ENCODE data around the gene BEND5. TPM values are rescaled to one million over a fixed set of nuclear protein-coding genes. Genes with fewer than 3 reads are reported as not detected.

BEND5 gene
- total RNA-seq, 2 experiments from 2014 or later = 6.3 to 6.7 TPM

GRCh38 chr1:48687282-48688045 is 89.2 kb downstream of the BEND5 start:
- Mint-ChIP-seq H3K4me3 (no peak overlapping the region), H3K27me3 (ENCODE audit: low read depth) (no peaks in the 10 kb centered on the region), H3K27ac (no peak overlapping the region), H3K9me3 (ENCODE audit: insufficient read depth) (no peaks in the 10 kb centered on the region), H3K4me1 (ENCODE audit: low read depth) (no peaks in the 10 kb centered on the region), H3K36me3 (ENCODE audit: low read depth) (no peaks in the 10 kb centered on the region)
- ATAC-seq = no peak
- no peak for DNase-seq
- ChIA-PET POLR2A (no interaction called here), CTCF (interaction anchor here (1.5 to 1.7 kb wide), 3 partner anchors 8 to 130 kb away, joined by 3 to 9 read pairs (median 4); no protein-coding TSS in a partner anchor)

DNA sequence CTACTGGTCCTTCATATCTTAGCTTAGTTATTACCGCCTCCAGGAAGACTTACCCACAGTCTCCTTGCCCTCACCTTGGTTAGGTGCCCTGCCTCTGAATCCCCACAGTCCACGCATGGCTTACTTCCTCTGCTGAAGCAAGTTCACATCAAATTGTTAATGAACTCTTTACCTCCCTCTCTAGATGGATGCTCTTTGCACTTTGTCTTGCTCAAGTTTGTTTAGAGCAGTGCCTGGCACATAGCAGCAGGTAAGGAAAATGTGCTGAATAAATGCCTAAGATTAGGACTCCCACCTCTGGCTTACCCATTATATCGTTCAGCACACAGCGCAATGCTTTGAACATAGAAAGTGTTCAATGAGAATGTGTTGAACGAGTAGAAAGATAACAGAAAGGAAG is 90.5 kb downstream of the BEND5 start:
- ChIA-PET CTCF (interaction anchor here (1.3 kb wide), 1 partner anchor 9 kb away, joined by 4 read pairs; no protein-coding TSS in a partner anchor), POLR2A (no interaction called here)
- H3K9me3 Mint-ChIP-seq (ENCODE audit: insufficient read depth) = no peaks in the 10 kb centered on the region
- no peaks in the 10 kb centered on the region for H3K36me3 Mint-ChIP-seq (ENCODE audit: low read depth)
- no peak for ATAC-seq
- H3K27ac Mint-ChIP-seq = no peak overlapping the region
- no peak overlapping the region for H3K4me3 Mint-ChIP-seq
- no peaks in the 10 kb centered on the region for H3K4me1 Mint-ChIP-seq (ENCODE audit: low read depth)
- H3K27me3 Mint-ChIP-seq (ENCODE audit: low read depth) = no peaks in the 10 kb centered on the region
- DNase-seq = no peak

DNA sequence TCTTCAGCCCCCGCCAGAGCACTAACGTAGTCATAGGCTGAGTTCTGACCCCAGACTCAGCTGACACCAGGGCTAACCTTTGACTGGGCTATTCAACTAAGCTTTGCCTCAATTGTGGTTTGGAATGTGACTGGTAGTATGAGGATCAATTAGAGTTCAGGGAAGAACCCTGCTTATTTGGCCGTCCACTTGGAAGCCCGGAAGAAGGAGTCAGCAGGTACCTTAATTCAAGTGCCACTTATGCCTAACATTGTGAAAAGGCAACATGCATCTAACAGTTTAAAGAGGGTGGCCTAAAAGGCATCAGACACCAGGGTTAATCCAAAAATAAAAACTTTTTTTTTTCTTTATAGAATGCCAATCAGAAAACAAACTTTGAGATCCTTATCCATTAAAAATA is 92.3 kb downstream of the BEND5 start:
- Mint-ChIP-seq H3K4me3 (no peak overlapping the region), H3K27ac (no peak overlapping the region), H3K9me3 (ENCODE audit: insufficient read depth) (no peaks in the 10 kb centered on the region), H3K27me3 (ENCODE audit: low read depth) (no peaks in the 10 kb centered on the region), H3K36me3 (ENCODE audit: low read depth) (no peaks in the 10 kb centered on the region), H3K4me1 (ENCODE audit: low read depth) (no peaks in the 10 kb centered on the region)
- ATAC-seq (no peak), DNase-seq (no peak)
- POLR2A ChIA-PET = no interaction called here
- CTCF ChIA-PET = interaction anchor here (0.8 kb wide), 1 partner anchor 12 kb away, joined by 3 read pairs; no protein-coding TSS in a partner anchor

DNA sequence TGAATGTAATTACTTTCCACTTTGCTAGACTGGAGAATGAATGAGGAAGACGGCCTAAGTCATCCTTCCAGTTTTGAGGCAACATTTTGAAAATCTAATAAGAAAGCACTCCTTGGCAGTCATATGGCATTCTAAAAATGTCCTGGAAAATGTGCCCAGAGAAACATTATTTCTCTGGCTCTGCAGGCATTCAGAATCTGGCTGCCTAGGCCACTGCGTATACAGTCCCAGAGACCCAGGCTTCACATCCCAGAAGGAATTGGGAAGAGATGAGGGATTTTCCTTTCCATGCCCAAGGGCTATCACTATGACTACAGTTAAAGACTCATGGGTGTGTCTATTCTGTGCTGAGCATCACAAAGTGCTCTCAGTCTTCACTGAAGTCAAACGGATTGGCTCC is 92.9 kb downstream of the BEND5 start:
- H3K27ac Mint-ChIP-seq = no peak overlapping the region
- no peaks in the 10 kb centered on the region for H3K27me3 Mint-ChIP-seq (ENCODE audit: low read depth)
- no peak overlapping the region for H3K4me3 Mint-ChIP-seq
- no peak for ATAC-seq
- no peaks in the 10 kb centered on the region for H3K9me3 Mint-ChIP-seq (ENCODE audit: insufficient read depth)
- DNase-seq = no peak
- H3K4me1 Mint-ChIP-seq (ENCODE audit: low read depth) = no peaks in the 10 kb centered on the region
- POLR2A ChIA-PET = no interaction called here
- CTCF ChIA-PET = interaction anchor here (0.8 kb wide), 1 partner anchor 13 kb away, joined by 3 read pairs; no protein-coding TSS in a partner anchor
- no peaks in the 10 kb centered on the region for H3K36me3 Mint-ChIP-seq (ENCODE audit: low read depth)

DNA sequence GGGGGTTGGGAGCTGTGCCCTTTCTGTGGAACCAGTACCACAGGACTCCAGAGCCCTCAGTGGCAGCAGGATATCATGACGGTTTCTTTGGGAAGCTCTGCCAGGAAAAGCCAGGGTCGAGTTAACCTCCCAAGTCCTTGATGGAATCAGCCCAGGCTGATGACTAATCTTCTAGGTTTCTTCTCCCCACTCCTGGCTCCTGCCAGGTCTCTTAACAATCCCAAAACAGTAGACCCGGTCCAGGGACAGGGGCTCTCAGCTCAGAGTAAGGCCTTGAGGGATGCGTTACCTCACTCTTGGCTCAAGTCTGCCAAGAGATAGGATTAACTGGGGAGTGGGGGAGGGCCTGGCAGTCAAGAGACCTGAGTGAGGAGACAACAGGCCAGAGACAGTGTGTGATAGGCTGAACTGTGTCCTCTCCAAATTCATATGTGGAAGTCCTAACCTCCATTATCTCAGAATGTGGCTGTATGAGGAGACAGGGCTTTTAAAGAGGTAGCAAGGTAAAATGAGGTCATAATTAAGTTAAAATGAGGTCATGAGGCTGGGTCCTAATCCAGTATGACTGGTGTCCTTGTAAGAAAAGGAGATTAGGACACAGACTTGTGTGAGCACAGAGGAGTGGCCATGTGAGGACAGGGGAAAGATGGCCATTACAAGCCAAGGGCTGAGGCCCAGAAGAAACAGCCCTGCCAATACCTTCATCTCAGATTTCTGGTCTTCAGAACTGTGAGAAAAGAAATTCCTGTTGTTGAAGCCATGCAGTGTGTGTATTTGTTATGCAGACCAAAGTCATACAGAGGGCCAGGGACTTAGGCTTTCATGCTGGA is 95.0 kb downstream of the BEND5 start:
- DNase-seq (no peak), ATAC-seq (no peak)
- no peak overlapping the region for H3K4me3 Mint-ChIP-seq
- H3K27me3 Mint-ChIP-seq (ENCODE audit: low read depth) = no peaks in the 10 kb centered on the region
- ChIA-PET POLR2A (no interaction called here), CTCF (no interaction called here)
- H3K4me1 Mint-ChIP-seq (ENCODE audit: low read depth) = no peaks in the 10 kb centered on the region
- no peaks in the 10 kb centered on the region for H3K9me3 Mint-ChIP-seq (ENCODE audit: insufficient read depth)
- no peak overlapping the region for H3K27ac Mint-ChIP-seq
- no peaks in the 10 kb centered on the region for H3K36me3 Mint-ChIP-seq (ENCODE audit: low read depth)

- Mint-ChIP-seq H3K27ac (no peak overlapping the region), H3K9me3 (ENCODE audit: insufficient read depth) (no peaks in the 10 kb centered on the region), H3K4me1 (ENCODE audit: low read depth) (no peaks in the 10 kb centered on the region), H3K4me3 (no peak overlapping the region), H3K36me3 (ENCODE audit: low read depth) (no peaks in the 10 kb centered on the region), H3K27me3 (ENCODE audit: low read depth) (peaks cover under 1% of the 10 kb centered on the region)
- ChIA-PET CTCF (interaction anchor here (1.3 to 1.6 kb wide), 2 partner anchors 8 to 16 kb away, joined by 3 to 5 read pairs; no protein-coding TSS in a partner anchor), POLR2A (no interaction called here)
- DNase-seq (no peak), ATAC-seq (no peak)
These were observed 96.2 kb downstream of the BEND5 start for GRCh38 chr1:48680411-48681035.

GRCh38 chr1:48679859-48680258 is 96.8 kb downstream of the BEND5 start:
- ChIA-PET CTCF (interaction anchor here (1.3 to 3.4 kb wide), 3 partner anchors 9 to 138 kb away, joined by 3 to 53 read pairs (median 5); no protein-coding TSS in a partner anchor), POLR2A (no interaction called here)
- H3K27me3 Mint-ChIP-seq (ENCODE audit: low read depth) = peaks cover 6% of the 10 kb centered on the region

GRCh38 chr1:48678710-48679505 is 97.8 kb downstream of the BEND5 start:
- ChIA-PET POLR2A (no interaction called here), CTCF (interaction anchor here (1.2 to 3.4 kb wide), 6 partner anchors 9 to 139 kb away, joined by 3 to 53 read pairs (median 6); no protein-coding TSS in a partner anchor)
- H3K27ac Mint-ChIP-seq = no peak overlapping the region
- H3K9me3 Mint-ChIP-seq (ENCODE audit: insufficient read depth) = no peaks in the 10 kb centered on the region
- ATAC-seq (no peak), DNase-seq (no peak)
- H3K27me3 Mint-ChIP-seq (ENCODE audit: low read depth) = peaks cover 6% of the 10 kb centered on the region
- H3K4me1 Mint-ChIP-seq (ENCODE audit: low read depth) = no peaks in the 10 kb centered on the region
- no peak overlapping the region for H3K4me3 Mint-ChIP-seq
- no peaks in the 10 kb centered on the region for H3K36me3 Mint-ChIP-seq (ENCODE audit: low read depth)

More at GRCh38 chr1:48679859-48680258, 96.8 kb downstream of the BEND5 start:
- Mint-ChIP-seq H3K4me1 (ENCODE audit: low read depth) (no peaks in the 10 kb centered on the region), H3K9me3 (ENCODE audit: insufficient read depth) (no peaks in the 10 kb centered on the region), H3K4me3 (no peak overlapping the region), H3K36me3 (ENCODE audit: low read depth) (no peaks in the 10 kb centered on the region), H3K27ac (no peak overlapping the region)
- ATAC-seq (no peak), DNase-seq (no peak)

All from activated CD8-positive, alpha-beta T cell treated with anti-CD3 and anti-CD28 coated beads, Interleukin-2, amount 10 ng/mL, durations not matched to agents 7 days and 5 days (primary cell).